Raji (cell line): Measurements from ENCODE around the gene FAM114A1.

Experiments used
- POLR2A ChIP-seq: IDR thresholded peaks from 2 replicates; pipeline ENCODE4 v1.6.1; 2011; ENCODE audit warnings: low read depth, low read length, control low read depth; ENCODE audit not compliant: insufficient read depth

Gene FAM114A1

GRCh38 chr4:38958453-38959190 is 91.0 kb downstream of the FAM114A1 start:
- no peak for TF ChIP-seq POLR2A

GRCh38 chr4:38964942-38965775 is 97.6 kb downstream of the FAM114A1 start:
- no peak for TF ChIP-seq POLR2A

- TF ChIP-seq POLR2A: no peak
Observed at GRCh38 chr4:38965866-38966265, 98.3 kb downstream of the FAM114A1 start.

- TF ChIP-seq POLR2A: no peak
Observed at GRCh38 chr4:38967260-38968095, 99.9 kb downstream of the FAM114A1 start.

- no peak for TF ChIP-seq POLR2A
Observed at GRCh38 chr4:38968668-38969067, 101.1 kb downstream of the FAM114A1 start.

- TF ChIP-seq POLR2A: no peak
Observed at GRCh38 chr4:38976308-38976707, 108.7 kb downstream of the FAM114A1 start.

- TF ChIP-seq POLR2A: no peak
Observed at GRCh38 chr4:38979081-38979480, 111.5 kb downstream of the FAM114A1 start.

GRCh38 chr4:38979511-38980230 is 112.1 kb downstream of the FAM114A1 start:
- no peak for TF ChIP-seq POLR2A

GRCh38 chr4:38980903-38981676 is 113.5 kb downstream of the FAM114A1 start:
- TF ChIP-seq POLR2A: no peak

GRCh38 chr4:38982361-38983095 is 114.9 kb downstream of the FAM114A1 start:
- no peak for TF ChIP-seq POLR2A

- TF ChIP-seq POLR2A: no peak
Observed at GRCh38 chr4:38983291-38983690, 115.7 kb downstream of the FAM114A1 start.

- no peak for TF ChIP-seq POLR2A
Observed at GRCh38 chr4:38983787-38984598, 116.4 kb downstream of the FAM114A1 start.
